ENCODE results near the gene RNF212. TPM values are rescaled to one million over a fixed set of nuclear protein-coding genes. Genes with fewer than 3 reads are reported as not detected.

RNF212 gene
- total RNA-seq, 4 donors from 2014 or later: 3.8 to 9.7 (median 7.3) TPM

DNA sequence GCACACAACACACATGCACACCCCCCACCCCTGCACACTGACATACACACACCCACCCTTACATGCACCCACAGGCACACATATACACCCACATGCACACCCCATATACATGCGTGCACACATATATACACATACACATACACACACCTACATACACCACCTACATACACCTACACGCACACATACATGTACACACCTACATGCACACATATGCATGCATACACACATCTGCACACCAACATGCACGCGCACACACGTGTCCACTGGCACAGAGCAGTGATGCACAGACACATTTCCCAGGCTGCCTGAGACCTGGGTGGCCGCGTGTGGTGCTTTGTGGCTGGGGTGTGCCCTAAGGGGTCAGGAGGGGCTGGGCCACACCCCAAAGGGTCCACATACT, 70.2 kb downstream of the RNF212 start:
- intact Hi-C loops (cut with DNase I): no loop called here
- Histone ChIP-seq H3K4me1 (peaks cover 28 to 83% (median 75%) of the 10 kb centered on the region in 4 donors), H3K4me3 (peak overlapping the region in 1 of 4 donors; percentile 44), H3K36me3 (no peaks in the 10 kb centered on the region), H3K9me3 (no peaks in the 10 kb centered on the region), H3K27ac (replicated peaks in 1 of 4) (no peak overlapping the region), H3K27me3 (peaks cover 6 to 63% (median 19%) of the 10 kb centered on the region in 4 donors)
- WGBS: 52% methylated on average over 7 of the region's 7 CpGs
- no peak for DNase-seq (ENCODE audit: extremely low spot score)
- TF ChIP-seq POLR2A (IDR thresholded peaks at IDR 0.05; ENCODE audit: low read depth): no peak
- no peak for TF ChIP-seq POLR2AphosphoS5 (IDR thresholded peaks at IDR 0.05)
- TF ChIP-seq EP300 (IDR thresholded peaks at IDR 0.05): no peak
- TF ChIP-seq, protein P1, sequence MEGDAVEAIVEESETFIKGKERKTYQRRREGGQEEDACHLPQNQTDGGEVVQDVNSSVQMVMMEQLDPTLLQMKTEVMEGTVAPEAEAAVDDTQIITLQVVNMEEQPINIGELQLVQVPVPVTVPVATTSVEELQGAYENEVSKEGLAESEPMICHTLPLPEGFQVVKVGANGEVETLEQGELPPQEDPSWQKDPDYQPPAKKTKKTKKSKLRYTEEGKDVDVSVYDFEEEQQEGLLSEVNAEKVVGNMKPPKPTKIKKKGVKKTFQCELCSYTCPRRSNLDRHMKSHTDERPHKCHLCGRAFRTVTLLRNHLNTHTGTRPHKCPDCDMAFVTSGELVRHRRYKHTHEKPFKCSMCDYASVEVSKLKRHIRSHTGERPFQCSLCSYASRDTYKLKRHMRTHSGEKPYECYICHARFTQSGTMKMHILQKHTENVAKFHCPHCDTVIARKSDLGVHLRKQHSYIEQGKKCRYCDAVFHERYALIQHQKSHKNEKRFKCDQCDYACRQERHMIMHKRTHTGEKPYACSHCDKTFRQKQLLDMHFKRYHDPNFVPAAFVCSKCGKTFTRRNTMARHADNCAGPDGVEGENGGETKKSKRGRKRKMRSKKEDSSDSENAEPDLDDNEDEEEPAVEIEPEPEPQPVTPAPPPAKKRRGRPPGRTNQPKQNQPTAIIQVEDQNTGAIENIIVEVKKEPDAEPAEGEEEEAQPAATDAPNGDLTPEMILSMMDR (IDR thresholded peaks at IDR 0.05): no peak

DNA sequence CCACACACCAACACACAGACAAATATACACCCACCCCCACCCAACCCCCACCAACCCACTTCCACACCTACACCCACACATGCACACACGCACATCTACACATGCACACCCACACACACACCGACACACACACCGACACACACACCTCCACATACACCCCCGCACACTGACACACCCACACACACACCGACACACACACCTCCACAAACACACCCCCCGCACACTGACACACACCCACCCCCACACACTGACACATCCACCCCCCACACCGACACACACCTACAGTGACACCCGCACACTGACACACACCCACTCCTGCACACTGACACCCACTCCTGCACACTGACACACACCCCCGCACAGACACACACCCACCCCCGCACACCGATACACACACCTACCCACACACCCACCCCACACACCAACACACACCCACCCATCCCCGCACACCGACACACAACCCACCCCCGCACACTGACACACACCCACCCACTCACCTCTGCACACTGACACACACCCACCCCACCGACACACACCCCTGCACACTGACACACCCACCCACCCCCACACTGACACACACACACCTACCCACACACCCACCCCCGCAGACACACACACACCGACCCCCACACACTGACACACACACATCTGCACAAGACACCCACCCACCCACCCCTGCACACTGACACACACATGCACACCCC, 70.9 kb downstream of the RNF212 start:
- Histone ChIP-seq H3K27ac (replicated peaks in 1 of 4) (no peak overlapping the region), H3K4me1 (peaks cover 28 to 77% (median 69%) of the 10 kb centered on the region in 4 donors)
- TF ChIP-seq POLR2AphosphoS5 (IDR thresholded peaks at IDR 0.05): no peak
- TF ChIP-seq, protein P1 (IDR thresholded peaks at IDR 0.05): no peak
- TF ChIP-seq POLR2A (IDR thresholded peaks at IDR 0.05; ENCODE audit: low read depth): no peak
- no peak for TF ChIP-seq EP300 (IDR thresholded peaks at IDR 0.05)

GRCh38 chr4:1041936-1042330, 71.4 kb downstream of the RNF212 start:
- H3K27ac ChIP-seq (replicated peaks in 1 of 4): no peak overlapping the region
- H3K27me3 ChIP-seq: peaks cover 6 to 58% (median 19%) of the 10 kb centered on the region in 4 donors
- DNase-seq (ENCODE audit: extremely low spot score): no peak
- no peaks in the 10 kb centered on the region for H3K36me3 ChIP-seq
- 27% methylated on average over 3 of the region's 8 CpGs for WGBS
- peak overlapping the region in 2 of 4 donors; percentile 12 to 24 for H3K4me3 ChIP-seq
- H3K4me1 ChIP-seq: peaks cover 22 to 71% (median 64%) of the 10 kb centered on the region in 4 donors
- H3K9me3 ChIP-seq: no peaks in the 10 kb centered on the region
- TF ChIP-seq POLR2AphosphoS5 (IDR thresholded peaks at IDR 0.05) (no peak), EP300 (IDR thresholded peaks at IDR 0.05) (no peak), POLR2A (IDR thresholded peaks at IDR 0.05; ENCODE audit: low read depth) (no peak)
- TF ChIP-seq, protein P1 (IDR thresholded peaks at IDR 0.05): no peak
- intact Hi-C loops (cut with DNase I): no loop called here

More for the DNA sequence above, 70.9 kb downstream of the RNF212 start:
- intact Hi-C loops (cut with DNase I): no loop called here
- WGBS: 87% methylated on average over 17 of the region's 17 CpGs
- DNase-seq (ENCODE audit: extremely low spot score): no peak
- Histone ChIP-seq H3K4me3 (no peak overlapping the region), H3K36me3 (no peaks in the 10 kb centered on the region), H3K27me3 (peaks cover 6 to 58% (median 19%) of the 10 kb centered on the region in 4 donors), H3K9me3 (no peaks in the 10 kb centered on the region)

DNA sequence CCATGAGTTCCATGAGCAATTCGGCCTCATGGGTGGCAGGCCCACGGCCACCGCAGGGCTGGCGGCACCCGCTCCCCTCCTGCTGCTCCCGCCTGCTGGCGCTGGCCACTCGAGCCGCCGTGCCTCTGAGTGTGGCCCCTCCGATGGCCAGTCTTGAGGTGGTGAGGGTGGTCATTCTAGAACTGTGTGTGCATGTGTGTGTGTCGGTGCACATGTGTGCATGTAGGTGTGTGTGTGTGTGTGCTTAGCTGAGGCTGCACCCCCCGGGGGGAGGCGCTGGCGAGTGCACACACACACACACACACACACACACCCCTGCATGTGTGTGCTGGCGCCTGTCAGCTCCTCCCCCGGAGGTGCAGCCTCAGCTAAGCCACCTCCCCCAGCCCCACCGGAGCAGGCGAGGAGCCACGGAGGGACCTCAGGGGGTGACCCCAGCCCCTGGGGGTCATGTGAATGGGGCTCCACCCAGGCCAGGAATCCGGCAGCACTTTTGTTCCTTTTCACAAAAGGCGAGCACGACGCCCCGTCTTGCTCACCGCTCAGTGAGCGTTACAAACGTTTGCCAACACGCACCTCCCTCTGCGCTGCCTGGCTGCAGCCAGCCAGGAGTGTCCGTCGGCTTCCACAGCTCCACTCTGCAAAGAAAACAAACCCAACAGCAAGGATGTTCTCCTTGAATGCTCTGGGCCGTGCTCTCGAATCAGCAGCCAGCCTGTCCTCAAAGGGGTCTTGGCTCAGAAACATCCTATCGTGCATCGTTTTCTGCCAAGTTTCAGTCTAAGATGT, 72.0 kb downstream of the RNF212 start:
- Histone ChIP-seq H3K27me3 (peaks cover 6 to 58% (median 19%) of the 10 kb centered on the region in 4 donors), H3K4me3 (peak overlapping the region in 2 of 4 donors; percentile 12 to 24), H3K36me3 (no peaks in the 10 kb centered on the region), H3K9me3 (no peaks in the 10 kb centered on the region), H3K4me1 (peaks cover 21 to 68% (median 59%) of the 10 kb centered on the region in 4 donors), H3K27ac (replicated peaks in 1 of 4) (peak overlapping the region in 1 of 4 donors; percentile 26)
- intact Hi-C loops (cut with DNase I): no loop called here
- TF ChIP-seq POLR2AphosphoS5 (IDR thresholded peaks at IDR 0.05): no peak
- no peak for TF ChIP-seq EP300 (IDR thresholded peaks at IDR 0.05)
- TF ChIP-seq, protein P1 (IDR thresholded peaks at IDR 0.05): no peak
- TF ChIP-seq POLR2A (IDR thresholded peaks at IDR 0.05; ENCODE audit: low read depth): no peak
- DNase-seq (ENCODE audit: extremely low spot score): no peak
- WGBS: 47% methylated on average over 22 of the region's 36 CpGs

Data from esophagus muscularis mucosa (tissue), 4 donors.